Effector CD4-positive, alpha-beta T cell (primary cell): ENCODE data around the gene OBSL1.

Experiments used
- DNase-seq: peaks from one replicate; pipeline ENCODE4 v3.0.0-alpha.2; 2020

OBSL1 gene

GRCh38 chr2:219530048-219530963 is 41.0 kb downstream of the OBSL1 start:
- DNase-seq: peak; percentile 82

- DNase-seq: no peak
Observed at GRCh38 chr2:219527472-219527871, 43.9 kb downstream of the OBSL1 start.

GRCh38 chr2:219527076-219527394 is 44.3 kb downstream of the OBSL1 start:
- no peak for DNase-seq

- no peak for DNase-seq
Observed at GRCh38 chr2:219526320-219527075, 44.8 kb downstream of the OBSL1 start.

- no peak for DNase-seq
Observed at GRCh38 chr2:219525533-219526232, 45.7 kb downstream of the OBSL1 start.

- no peak for DNase-seq
Observed at GRCh38 chr2:219524817-219525216, 46.5 kb downstream of the OBSL1 start.

- no peak for DNase-seq
Observed at GRCh38 chr2:219523031-219523671, 48.2 kb downstream of the OBSL1 start.

GRCh38 chr2:219522111-219523030 is 49.0 kb downstream of the OBSL1 start:
- no peak for DNase-seq

- no peak for DNase-seq
Observed at GRCh38 chr2:219521066-219521880, 50.1 kb downstream of the OBSL1 start.

- DNase-seq: no peak
Observed at GRCh38 chr2:219520079-219520478, 51.3 kb downstream of the OBSL1 start.

GRCh38 chr2:219519526-219519916 is 51.8 kb downstream of the OBSL1 start:
- DNase-seq: no peak

- DNase-seq: no peak
Observed at GRCh38 chr2:219517954-219518778, 53.2 kb downstream of the OBSL1 start.

GRCh38 chr2:219516888-219517287 is 54.5 kb downstream of the OBSL1 start:
- DNase-seq: no peak

- DNase-seq: no peak
Observed at GRCh38 chr2:219515874-219516629, 55.3 kb downstream of the OBSL1 start.

GRCh38 chr2:219514836-219515235 is 56.5 kb downstream of the OBSL1 start:
- DNase-seq: no peak

GRCh38 chr2:219514196-219514761 is 57.1 kb downstream of the OBSL1 start, which contains the start of gene ASIC4:
TSS of gene ASIC4 (plus strand) at chr2:219514482. CDS start at chr2:219514725, 243 bp downstream.
- no peak for DNase-seq

GRCh38 chr2:219513787-219514186 is 57.6 kb downstream of the OBSL1 start:
- no peak for DNase-seq

GRCh38 chr2:219512524-219513216 is 58.7 kb downstream of the OBSL1 start:
- DNase-seq: no peak
